K562 (cell line): Measurements from ENCODE around the gene KLHL29. TPM values are rescaled to one million over a fixed set of nuclear protein-coding genes. Genes with fewer than 3 reads are reported as not detected.

ENCODE experiments used
- BRD4 ChIP-seq: fragments of 200-600 bp; sonication (generic); IDR thresholded peaks from 2 replicates; pipeline ENCODE4 v1.6.1; 2017; ENCODE audit warnings: inconsistent platforms
- CCNT2 ChIP-seq: IDR thresholded peaks from 2 replicates; pipeline ENCODE4 v1.6.1; 2011; ENCODE audit warnings: borderline replicate concordance, low read depth, mild to moderate bottlenecking, moderate library complexity, mixed read lengths, low read length; ENCODE audit not compliant: insufficient read length; ENCODE audit errors: extremely low read depth
- CHCHD3 ChIP-seq: fragments of 250-450 bp; sonication (Bioruptor Pico); IDR thresholded peaks from 2 replicates; pipeline ENCODE4 v2.1.2; 2022; ENCODE audit warnings: mild to moderate bottlenecking
- DPF2 ChIP-seq: fragments of 450-650 bp; IDR thresholded peaks from 2 replicates; pipeline ENCODE4 v1.6.1; 2016
- EP400 ChIP-seq: fragments of 450-650 bp; IDR thresholded peaks from 2 replicates; pipeline ENCODE4 v1.6.1; 2017; ENCODE audit warnings: antibody characterized with exemption, mild to moderate bottlenecking, moderate library complexity
- ETV1 ChIP-seq: fragments of 450-650 bp; conservative IDR thresholded peaks from 2 replicates; pipeline ENCODE4 v1.6.1; 2016; ENCODE audit warnings: missing genetic modification characterization, control low read depth, low read depth, missing compliant biosample characterization
- KAT8 ChIP-seq: fragments of 450-650 bp; IDR thresholded peaks from 2 replicates; pipeline ENCODE4 v1.6.1; 2016; ENCODE audit warnings: low read depth, mild to moderate bottlenecking
- MAFK ChIP-seq: IDR thresholded peaks from 2 replicates; pipeline ENCODE4 v1.6.1; 2011; ENCODE audit warnings: low read length, improper control_type of control experiment
- NFE2L1 ChIP-seq: fragments of 450-650 bp; IDR thresholded peaks from 2 replicates; pipeline ENCODE4 v1.6.1; 2016; ENCODE audit warnings: missing genetic modification characterization, low read depth, mild to moderate bottlenecking, missing compliant biosample characterization, moderate library complexity, borderline replicate concordance
- RAD21 ChIP-seq, 2 experiments: fragments of 250-450 bp in 1 of 2; fragments of 450-650 bp in 1 of 2; sonication (Bioruptor Pico) in 1 of 2; formaldehyde crosslinking in 1 of 2; IDR thresholded peaks in 1 of 2; conservative IDR thresholded peaks in 1 of 2; 2 replicates each; pipeline versions ENCODE4 v1.4.0 to v1.8.0; 2020 to 2022; ENCODE audit warnings: mild to moderate bottlenecking in 2 of 2, moderate library complexity in 1 of 2
- SIN3B ChIP-seq: fragments of 450-650 bp; IDR thresholded peaks from 2 replicates; pipeline ENCODE4 v1.6.1; 2017; ENCODE audit warnings: low read depth, mild to moderate bottlenecking, moderate library complexity
- SMC3 ChIP-seq: conservative IDR thresholded peaks from 2 replicates; pipeline ENCODE4 v1.6.1; 2011; ENCODE audit warnings: low read depth, low read length, improper control_type of control experiment; ENCODE audit not compliant: insufficient read depth
- STAT5B ChIP-seq: fragments of 250-450 bp; sonication (Bioruptor Pico); IDR thresholded peaks from 2 replicates; pipeline ENCODE4 v1.8.0; 2021; ENCODE audit warnings: mild to moderate bottlenecking, inconsistent platforms
- TSC22D4 ChIP-seq: fragments of 450-650 bp; IDR thresholded peaks from 2 replicates; pipeline ENCODE4 v1.6.1; 2016; ENCODE audit warnings: missing genetic modification characterization, missing biosample characterization, control low read depth
- ZEB2 ChIP-seq: fragments of 450-650 bp; IDR thresholded peaks from 2 replicates; pipeline ENCODE4 v1.6.1; 2016
- ZNF124 ChIP-seq: sonication (generic); formaldehyde crosslinking; IDR thresholded peaks from 2 replicates; pipeline ENCODE4 v1.8.1; 2022; ENCODE audit warnings: missing genetic modification reagents
- ZNF589 ChIP-seq: fragments of 200-800 bp; sonication (Bioruptor generic); IDR thresholded peaks from 2 replicates; pipeline ENCODE4 v1.6.1; 2016; ENCODE audit warnings: low read depth, missing genetic modification characterization, missing compliant biosample characterization
- ZZZ3 ChIP-seq: fragments of 450-650 bp; IDR thresholded peaks from 2 replicates; pipeline ENCODE4 v1.6.1; 2016; ENCODE audit warnings: antibody characterized with exemption, mild to moderate bottlenecking, moderate library complexity
- polyA plus RNA-seq, 8 experiments: library from polyadenylated mRNA; depleted of rRNA in 4 of 8; stranded (reverse) in 5 of 8; unstranded in 3 of 8; fragments of >200 nt; fragmentation: Nextera tagmentation in 2 of 8; fragmentation: Illumina TruSeq in 1 of 8; extraction: Ambion mirVana in 2 of 8; extraction: Trizol in 1 of 8; gene quantifications; 2 replicates each; pipeline versions ENCODE4 v1.2.1 to v1.2.3, GENCODE V29; 2011 to 2014; ENCODE audit warnings: inconsistent platforms in 1 of 8, missing spikeins in 1 of 8
- total RNA-seq, 7 experiments: library from RNA; depleted of rRNA in 6 of 7; stranded (reverse); fragments of >200 nt in 6 of 7; fragmentation: Illumina TruSeq in 2 of 7; extraction: Trizol in 2 of 7; gene quantifications; 2 replicates each; pipeline versions ENCODE4 v1.2.1 to v1.2.3, GENCODE V29; 2011 to 2021; ENCODE audit warnings: low replicate concordance in 1 of 7
- TF ChIP-seq, protein P1 (sequence below): sonication (generic); formaldehyde crosslinking; IDR thresholded peaks from 2 replicates; pipeline ENCODE4 v1.8.1; 2023; ENCODE audit warnings: mild to moderate bottlenecking, missing genetic modification reagents
- TF ChIP-seq, protein P2 (sequence below), 2 experiments: fragments of 450-650 bp; conservative IDR thresholded peaks; 2 replicates each; pipeline ENCODE4 v1.6.1; 2017; ENCODE audit warnings: mild to moderate bottlenecking in 2 of 2, moderate library complexity in 2 of 2
- TF ChIP-seq, protein P3 (sequence below): sonication (generic); formaldehyde crosslinking; IDR thresholded peaks from 2 replicates; pipeline ENCODE4 v1.9.0; 2022; ENCODE audit warnings: mild to moderate bottlenecking, missing genetic modification reagents
- TF ChIP-seq, protein P4 (sequence below), 2 experiments: IDR thresholded peaks; 2 replicates each; pipeline ENCODE4 v1.6.1; 2011; ENCODE audit warnings: borderline replicate concordance in 1 of 2, control low read depth in 1 of 2, low read depth in 1 of 2, low read length in 1 of 2, mild to moderate bottlenecking in 1 of 2, mixed read lengths in 1 of 2, moderate library complexity in 1 of 2; ENCODE audit not compliant: insufficient read depth in 1 of 2, insufficient read length in 1 of 2, poor library complexity in 1 of 2, severe bottlenecking in 1 of 2; ENCODE audit errors: extremely low read depth in 1 of 2

KLHL29 gene
- total and polyA plus RNA-seq, 9 of the 15 experiments (the other 6 are each of a cell fraction or from before 2014, with no cell fraction given): 0.03 to 0.31 (median 0.08) TPM; not detected in 1

DNA sequence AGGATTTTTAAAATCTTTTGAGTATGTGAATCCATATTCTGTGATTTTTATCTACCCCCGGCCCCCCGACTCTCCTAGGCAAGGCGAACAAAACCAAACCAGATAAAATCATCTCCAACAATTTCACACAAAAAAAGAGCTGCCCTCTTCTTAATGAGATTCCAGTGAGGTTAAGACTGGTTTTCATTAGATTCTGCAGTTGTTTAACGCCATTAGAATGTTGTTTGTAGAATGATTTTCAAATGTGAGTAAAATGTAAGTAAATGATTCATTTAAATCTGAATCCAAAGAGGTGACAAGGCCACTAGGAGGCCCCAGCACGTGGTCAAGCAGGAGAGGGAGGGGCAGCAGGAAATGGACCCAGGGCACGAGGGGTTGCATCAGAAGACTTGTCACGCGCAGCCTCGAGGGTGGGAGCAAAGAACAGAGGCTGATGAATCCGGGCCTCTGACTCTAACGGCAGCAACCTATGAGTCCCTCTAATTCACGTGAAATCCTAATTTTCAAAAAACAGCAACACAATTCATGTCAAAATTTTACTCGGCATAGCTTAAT, 24.3 kb upstream of the KLHL29 start (continued):
- TF ChIP-seq, protein P1, sequence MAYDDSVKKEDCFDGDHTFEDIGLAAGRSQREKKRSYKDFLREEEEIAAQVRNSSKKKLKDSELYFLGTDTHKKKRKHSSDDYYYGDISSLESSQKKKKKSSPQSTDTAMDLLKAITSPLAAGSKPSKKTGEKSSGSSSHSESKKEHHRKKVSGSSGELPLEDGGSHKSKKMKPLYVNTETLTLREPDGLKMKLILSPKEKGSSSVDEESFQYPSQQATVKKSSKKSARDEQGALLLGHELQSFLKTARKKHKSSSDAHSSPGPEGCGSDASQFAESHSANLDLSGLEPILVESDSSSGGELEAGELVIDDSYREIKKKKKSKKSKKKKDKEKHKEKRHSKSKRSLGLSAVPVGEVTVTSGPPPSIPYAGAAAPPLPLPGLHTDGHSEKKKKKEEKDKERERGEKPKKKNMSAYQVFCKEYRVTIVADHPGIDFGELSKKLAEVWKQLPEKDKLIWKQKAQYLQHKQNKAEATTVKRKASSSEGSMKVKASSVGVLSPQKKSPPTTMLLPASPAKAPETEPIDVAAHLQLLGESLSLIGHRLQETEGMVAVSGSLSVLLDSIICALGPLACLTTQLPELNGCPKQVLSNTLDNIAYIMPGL (CRISPR knock-in tag): no peak
- no peak for TF ChIP-seq BRD4
- peak in 1 of 2 experiments; percentile 6; a peak in 1 of 4 replicates for TF ChIP-seq RAD21 (CRISPR knock-in tag; conservative IDR thresholded peaks at IDR 0.05 in 1 of 2, IDR thresholded peaks at IDR 0.05 in 1 of 2)
- TF ChIP-seq, protein P2, sequence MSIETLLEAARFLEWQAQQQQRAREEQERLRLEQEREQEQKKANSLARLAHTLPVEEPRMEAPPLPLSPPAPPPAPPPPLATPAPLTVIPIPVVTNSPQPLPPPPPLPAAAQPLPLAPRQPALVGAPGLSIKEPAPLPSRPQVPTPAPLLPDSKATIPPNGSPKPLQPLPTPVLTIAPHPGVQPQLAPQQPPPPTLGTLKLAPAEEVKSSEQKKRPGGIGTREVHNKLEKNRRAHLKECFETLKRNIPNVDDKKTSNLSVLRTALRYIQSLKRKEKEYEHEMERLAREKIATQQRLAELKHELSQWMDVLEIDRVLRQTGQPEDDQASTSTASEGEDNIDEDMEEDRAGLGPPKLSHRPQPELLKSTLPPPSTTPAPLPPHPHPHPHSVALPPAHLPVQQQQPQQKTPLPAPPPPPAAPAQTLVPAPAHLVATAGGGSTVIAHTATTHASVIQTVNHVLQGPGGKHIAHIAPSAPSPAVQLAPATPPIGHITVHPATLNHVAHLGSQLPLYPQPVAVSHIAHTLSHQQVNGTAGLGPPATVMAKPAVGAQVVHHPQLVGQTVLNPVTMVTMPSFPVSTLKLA (conservative IDR thresholded peaks at IDR 0.05): 0 out of 4 replicates have a peak, but pooled peaks have one; percentile 25 to 32
- TF ChIP-seq SMC3: no peak
- TF ChIP-seq TSC22D4 (tag): no peak
- TF ChIP-seq ETV1 (tag): peak; percentile 80
- TF ChIP-seq KAT8: no peak
- TF ChIP-seq CCNT2: no peak
- TF ChIP-seq EP400: peak; percentile 72
- no peak for TF ChIP-seq MAFK
- no peak for TF ChIP-seq STAT5B (CRISPR knock-in tag)
- TF ChIP-seq, protein P3, sequence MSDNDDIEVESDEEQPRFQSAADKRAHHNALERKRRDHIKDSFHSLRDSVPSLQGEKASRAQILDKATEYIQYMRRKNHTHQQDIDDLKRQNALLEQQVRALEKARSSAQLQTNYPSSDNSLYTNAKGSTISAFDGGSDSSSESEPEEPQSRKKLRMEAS (CRISPR knock-in tag): peak; percentile 31; the same call in 1 of the 2 replicates
- no peak for TF ChIP-seq CHCHD3
- no peak for TF ChIP-seq DPF2
- TF ChIP-seq SIN3B: no peak
- no peak for TF ChIP-seq ZEB2
- no peak for TF ChIP-seq ZZZ3
- no peak for TF ChIP-seq ZNF124 (CRISPR knock-in tag)
- TF ChIP-seq, protein P4, sequence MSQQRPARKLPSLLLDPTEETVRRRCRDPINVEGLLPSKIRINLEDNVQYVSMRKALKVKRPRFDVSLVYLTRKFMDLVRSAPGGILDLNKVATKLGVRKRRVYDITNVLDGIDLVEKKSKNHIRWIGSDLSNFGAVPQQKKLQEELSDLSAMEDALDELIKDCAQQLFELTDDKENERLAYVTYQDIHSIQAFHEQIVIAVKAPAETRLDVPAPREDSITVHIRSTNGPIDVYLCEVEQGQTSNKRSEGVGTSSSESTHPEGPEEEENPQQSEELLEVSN (IDR thresholded peaks at IDR 0.05; ENCODE audit: borderline replicate concordance in 1 of 2, extremely low read depth in 1 of 2, insufficient read depth in 1 of 2, insufficient read length in 1 of 2, low read depth in 1 of 2, low read length in 1 of 2, poor library complexity in 1 of 2, severe bottlenecking in 1 of 2): peak in 1 of 2 experiments; percentile 66
- peak; percentile 92 for TF ChIP-seq ZNF589
- no peak for TF ChIP-seq NFE2L1 (tag)
